22Rv1 (cell line): ENCODE results near the gene MAP4.

Experiments used
- H3K27ac ChIP-seq: fragments of 450-650 bp; 2 replicates; pipeline ENCODE4 v1.5.1; 2017
- CTCF ChIP-seq: fragments of 450-650 bp; IDR thresholded peaks from 2 replicates; pipeline ENCODE4 v1.5.1; 2017; ENCODE audit warnings: mild to moderate bottlenecking
- ZFX ChIP-seq: fragments of 450-650 bp; IDR thresholded peaks from 2 replicates; pipeline ENCODE4 v1.6.1; 2017; ENCODE audit warnings: antibody characterized with exemption, borderline replicate concordance

Gene MAP4

GRCh38 chr3:47852604-47853602 lies 163.3 kb downstream of the MAP4 start:
- no peak overlapping the region for H3K27ac ChIP-seq
- no peak for TF ChIP-seq CTCF
- TF ChIP-seq ZFX = no peak

DNA sequence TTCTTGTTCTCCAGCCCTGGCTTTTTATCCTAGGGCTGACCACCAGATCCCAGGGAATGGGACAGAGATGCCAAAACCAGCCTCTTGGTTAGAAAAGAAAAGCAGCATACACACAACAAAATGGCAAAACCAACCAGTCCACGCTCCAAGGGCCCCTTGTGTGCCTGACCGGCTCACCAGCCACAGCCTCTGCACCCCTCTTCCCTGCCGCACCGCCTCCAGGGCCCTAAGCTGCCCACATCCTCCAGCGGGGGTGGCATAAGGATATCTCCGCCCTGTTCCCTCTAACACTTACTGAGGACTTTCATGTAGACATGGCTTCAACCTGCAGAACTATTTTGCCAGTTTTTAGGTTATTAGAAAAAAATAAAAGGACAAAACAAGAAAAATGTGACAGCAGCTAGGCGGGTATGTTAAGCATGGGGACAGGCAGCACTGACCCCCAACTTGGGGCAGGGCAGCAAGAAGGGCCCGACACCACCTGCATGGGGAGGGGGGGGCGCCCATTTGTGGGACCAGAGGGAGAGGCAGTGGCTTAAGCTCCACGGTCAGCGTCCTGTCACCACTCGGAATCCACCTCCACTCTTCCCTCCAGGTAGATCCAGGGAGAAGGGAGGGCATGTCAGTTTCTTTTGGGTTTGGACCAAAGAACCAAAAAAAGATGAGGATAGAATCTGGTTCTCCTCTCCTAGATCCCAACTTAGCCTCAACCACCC lies 164.2 kb downstream of the MAP4 start:
- H3K27ac ChIP-seq = peak overlapping the region; percentile 37
- TF ChIP-seq CTCF (no peak), ZFX (no peak)

DNA sequence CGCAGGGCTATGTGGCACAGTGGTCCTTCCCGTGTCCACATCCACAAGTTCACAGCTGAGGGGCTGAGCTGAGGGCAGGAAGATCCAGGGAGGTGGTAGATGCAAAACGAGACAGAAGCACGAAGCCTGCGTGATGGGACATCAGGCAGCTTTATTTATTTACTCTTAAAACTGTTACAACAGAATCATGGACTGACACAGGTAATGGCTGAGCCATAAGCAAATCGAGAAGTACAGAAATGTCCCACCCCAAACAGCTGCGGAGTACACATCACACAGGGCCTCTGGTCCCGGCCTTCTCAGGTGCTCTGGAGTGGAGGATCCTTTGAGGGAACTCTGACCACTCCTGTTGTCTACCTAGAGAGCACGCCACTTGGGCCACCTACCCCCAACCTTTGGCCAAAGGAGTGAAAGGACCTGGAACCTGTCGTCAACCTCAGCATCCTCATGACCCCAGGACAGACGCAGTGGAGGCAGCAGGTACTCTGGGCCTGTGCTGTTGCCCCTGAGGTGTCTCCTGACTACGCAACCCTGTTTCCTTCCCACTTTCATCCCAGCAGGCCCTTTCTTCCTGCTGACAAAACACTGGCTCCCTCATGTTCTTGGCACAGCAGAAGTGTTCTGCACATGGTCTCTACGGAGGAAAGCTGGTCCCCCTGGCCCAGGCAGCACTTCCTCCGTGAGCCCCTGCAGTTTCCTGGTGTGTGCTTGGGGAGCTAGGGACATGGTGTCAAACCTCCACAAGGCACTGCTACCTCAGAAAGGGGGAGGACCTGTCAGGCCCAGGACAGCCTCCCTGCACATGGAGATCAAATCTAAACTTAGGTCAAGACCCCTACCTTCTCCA lies 165.4 kb downstream of the MAP4 start:
- peak overlapping the region; percentile 37 for H3K27ac ChIP-seq
- no peak for TF ChIP-seq ZFX
- TF ChIP-seq CTCF = no peak

DNA sequence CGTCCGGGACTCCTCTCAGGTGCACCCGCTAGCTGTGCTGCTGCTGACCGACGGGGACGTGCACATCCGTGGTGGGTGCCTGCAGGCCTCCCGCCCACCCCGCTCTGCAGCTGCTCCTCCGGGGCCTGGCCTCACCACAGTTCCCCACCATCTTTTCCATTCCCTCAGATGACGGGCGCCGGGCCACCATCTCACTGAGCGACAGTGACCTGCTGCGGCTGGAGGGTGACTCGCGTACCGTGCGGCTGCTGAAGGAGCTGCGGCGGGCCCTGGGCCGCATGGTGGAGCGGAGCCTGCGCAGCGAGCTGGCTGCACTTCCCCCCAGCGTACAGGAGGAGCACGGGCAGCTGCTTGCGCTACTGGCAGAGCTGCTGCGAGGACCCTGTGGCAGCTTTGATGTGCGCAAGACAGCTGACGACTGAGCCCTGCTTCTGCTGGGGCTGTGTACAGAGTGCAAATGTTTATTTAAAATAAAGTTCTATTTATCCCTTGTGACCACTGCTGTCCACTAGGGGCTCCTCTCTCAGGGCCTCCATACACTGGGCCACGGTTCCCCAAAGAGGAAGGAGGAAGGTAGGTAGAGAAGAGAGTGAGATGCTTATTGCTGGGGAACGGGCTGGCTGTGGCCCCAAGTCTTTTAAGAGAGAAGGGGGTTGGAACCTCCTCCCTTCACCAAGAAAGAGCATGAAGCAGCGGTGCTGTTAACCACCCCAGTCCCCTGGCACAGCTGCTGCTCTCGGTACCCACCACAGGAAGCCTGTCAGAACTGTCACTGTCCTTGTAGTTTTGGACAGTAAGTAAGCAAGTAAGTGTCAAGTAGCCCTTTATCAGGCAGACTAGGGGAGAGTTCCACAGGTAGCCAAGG lies 166.3 kb downstream of the MAP4 start:
- H3K27ac ChIP-seq = peak overlapping the region; percentile 37
- peak; percentile 61 for TF ChIP-seq CTCF
- no peak for TF ChIP-seq ZFX

DNA sequence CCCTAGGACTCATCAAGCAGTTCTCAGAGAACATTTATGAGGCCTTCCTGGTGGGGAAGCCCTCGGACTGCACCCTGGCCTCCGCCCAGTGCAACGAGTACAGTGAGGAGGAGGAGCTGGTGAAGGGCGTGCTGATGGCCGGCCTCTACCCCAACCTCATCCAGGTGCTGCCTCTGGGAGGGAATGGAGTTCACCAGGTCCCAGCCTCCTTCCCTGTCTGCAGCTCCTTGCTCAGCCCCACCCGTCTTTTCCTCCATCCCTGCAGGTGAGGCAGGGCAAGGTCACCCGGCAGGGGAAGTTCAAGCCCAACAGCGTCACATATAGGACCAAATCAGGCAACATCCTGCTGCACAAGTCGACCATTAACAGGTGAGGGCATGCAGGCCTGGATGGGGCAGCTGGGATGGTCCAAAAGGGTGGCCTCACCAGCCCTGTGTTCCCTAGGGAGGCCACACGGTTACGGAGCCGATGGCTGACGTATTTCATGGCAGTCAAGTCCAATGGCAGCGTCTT lies 167.0 kb downstream of the MAP4 start:
- TF ChIP-seq ZFX (no peak), CTCF (no peak)
- H3K27ac ChIP-seq = peak overlapping the region; percentile 37; the same call in 1 of the 2 replicates

GRCh38 chr3:47848599-47849117 lies 167.6 kb downstream of the MAP4 start:
- H3K27ac ChIP-seq = peak overlapping the region; percentile 37; the same call in 1 of the 2 replicates
- TF ChIP-seq CTCF (no peak), ZFX (no peak)
